CD4-positive, alpha-beta memory T cell (primary cell): ENCODE data around the gene QKI. TPM values are rescaled to one million over a fixed set of nuclear protein-coding genes. Genes with fewer than 3 reads are reported as not detected.

Source experiments
- CTCF ChIA-PET: fragments of 350-600 bp; sonication (Branson Sonifier 250); formaldehyde crosslinking; loops from one replicate; lab custom pipeline; 2021; ENCODE audit warnings: inconsistent platforms; ENCODE audit not compliant: partially characterized antibody; lab: Charles Lee
- POLR2A ChIA-PET: fragments of 350-600 bp; sonication (Branson Sonifier 250); formaldehyde crosslinking; loops from one replicate; lab custom pipeline; 2021; ENCODE audit not compliant: partially characterized antibody; lab: Charles Lee
- DNase-seq, 5 donors: peaks; one replicate each; pipeline versions ENCODE4 v3.0.0 to v3.0.0-alpha.2; 2020 to 2022; ENCODE audit warnings: mixed read lengths in 1 of 5
- H3K27ac ChIP-seq: one replicate; pipeline ENCODE4 v1.7.0; 2013; ENCODE audit warnings: low read depth, low read length
- H3K27me3 ChIP-seq: 2 replicates; pipeline ENCODE4 v1.7.0; 2013; ENCODE audit warnings: mild to moderate bottlenecking, low read length, moderate library complexity; ENCODE audit not compliant: insufficient read depth
- H3K36me3 ChIP-seq: 2 replicates; pipeline ENCODE4 v1.7.0; 2013; ENCODE audit warnings: mild to moderate bottlenecking, low read length, moderate library complexity; ENCODE audit not compliant: insufficient read depth
- H3K4me1 ChIP-seq: 2 replicates; pipeline ENCODE4 v1.7.0; 2013; ENCODE audit warnings: mild to moderate bottlenecking, low read length, moderate library complexity; ENCODE audit not compliant: insufficient read depth
- H3K4me3 ChIP-seq, 2 donors: one replicate each; pipeline ENCODE4 v1.7.0; 2013; ENCODE audit warnings: low read length in 2 of 2, mild to moderate bottlenecking in 1 of 2
- H3K9me3 ChIP-seq, 2 donors: one replicate each; pipeline ENCODE4 v1.7.0; 2013; ENCODE audit warnings: low read length in 2 of 2, control low read depth in 1 of 2; ENCODE audit not compliant: control insufficient read depth in 1 of 2
- H3K27ac Mint-ChIP-seq, 7 donors: one replicate each; pipeline ENCODE4 v1.8.0; 2020 to 2021; ENCODE audit warnings: mixed read lengths in 7 of 7, mild to moderate bottlenecking in 6 of 7, inconsistent platforms in 3 of 7, moderate library complexity in 3 of 7
- H3K27me3 Mint-ChIP-seq, 2 donors: one replicate each; pipeline ENCODE4 v1.8.0; 2020 to 2021; ENCODE audit warnings: mixed read lengths in 2 of 2
- H3K36me3 Mint-ChIP-seq, 2 donors: one replicate each; pipeline ENCODE4 v1.8.0; 2020 to 2021; ENCODE audit warnings: mixed read lengths in 2 of 2, inconsistent platforms in 1 of 2, mild to moderate bottlenecking in 1 of 2
- H3K4me1 Mint-ChIP-seq, 4 donors: one replicate each; pipeline ENCODE4 v1.8.0; 2020 to 2021; ENCODE audit warnings: mixed read lengths in 4 of 4, mild to moderate bottlenecking in 1 of 4
- H3K4me3 Mint-ChIP-seq, 8 donors: one replicate each; pipeline ENCODE4 v1.8.0; 2020 to 2021; ENCODE audit warnings: mixed read lengths in 8 of 8, mild to moderate bottlenecking in 7 of 8, moderate library complexity in 6 of 8, inconsistent platforms in 3 of 8
- H3K9me3 Mint-ChIP-seq, 8 donors: one replicate each; pipeline ENCODE4 v1.8.0; 2020 to 2021; ENCODE audit warnings: mixed read lengths in 8 of 8, mild to moderate bottlenecking in 5 of 8, inconsistent platforms in 3 of 8, moderate library complexity in 1 of 8
- intact Hi-C: fragments of 100-400 bp; cut with micrococcal nuclease; formaldehyde crosslinking; loops from one replicate; pipeline ENCODE4 v1.15.1; 2023
- polyA plus RNA-seq, 2 donors: library from polyadenylated mRNA; unstranded; fragments of 300-500 nt; fragmentation: Illumina TruSeq; gene quantifications; one replicate each; pipeline ENCODE4 v1.2.3, GENCODE V29; 2021
- total RNA-seq, 2 experiments: library from RNA; stranded (reverse); gene quantifications; one replicate each; pipeline ENCODE4 v1.2.3, GENCODE V29; 2021

QKI gene
- total and polyA plus RNA-seq, 4 experiments from 2014 or later, result 7.7 to 66.4 (median 46.3) TPM

DNA sequence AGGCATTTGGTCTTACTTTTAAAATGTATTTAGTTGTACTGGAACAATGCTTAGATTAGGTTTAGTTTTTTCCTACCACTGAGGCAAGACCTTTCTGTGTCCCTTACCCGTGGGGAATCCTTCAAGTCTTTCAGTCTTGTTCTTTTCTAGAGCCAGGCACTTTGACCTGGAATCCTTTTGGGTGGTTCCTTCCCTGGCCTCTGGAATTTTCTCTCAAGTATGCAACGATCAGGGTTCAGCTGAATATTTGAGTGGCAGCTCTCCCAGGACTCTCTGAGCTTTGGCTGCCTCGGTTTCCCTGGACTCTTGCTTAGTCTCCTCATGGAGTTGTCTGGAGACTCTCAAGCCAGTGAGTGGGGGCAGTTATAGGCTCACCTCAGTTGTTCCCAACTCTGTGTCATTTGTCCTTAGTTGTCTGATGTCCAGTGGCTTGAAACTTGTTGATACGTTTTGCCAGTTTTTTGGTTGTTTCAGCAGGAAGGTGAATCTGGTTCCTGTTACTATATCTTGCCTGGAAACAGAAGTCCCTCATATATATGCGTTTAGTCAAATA is 118.1 kb downstream of the QKI start:
- Histone ChIP-seq H3K27me3 (no peaks in the 10 kb centered on the region), H3K4me3 (no peak overlapping the region), H3K27ac (no peak overlapping the region), H3K4me1 (no peaks in the 10 kb centered on the region), H3K9me3 (no peaks in the 10 kb centered on the region), H3K36me3 (no peaks in the 10 kb centered on the region)
- Mint-ChIP-seq H3K27ac (no peak overlapping the region), H3K4me3 (no peak overlapping the region), H3K27me3 (no peaks in the 10 kb centered on the region), H3K9me3 (no peaks in the 10 kb centered on the region), H3K4me1 (peaks cover 26 to 53% (median 33%) of the 10 kb centered on the region in 4 donors), H3K36me3 (peaks cover 14 to 16% of the 10 kb centered on the region in 2 donors)
- intact Hi-C loops, result no loop called here
- POLR2A ChIA-PET, result no interaction called here
- CTCF ChIA-PET, result no interaction called here
- no peak for DNase-seq

DNA sequence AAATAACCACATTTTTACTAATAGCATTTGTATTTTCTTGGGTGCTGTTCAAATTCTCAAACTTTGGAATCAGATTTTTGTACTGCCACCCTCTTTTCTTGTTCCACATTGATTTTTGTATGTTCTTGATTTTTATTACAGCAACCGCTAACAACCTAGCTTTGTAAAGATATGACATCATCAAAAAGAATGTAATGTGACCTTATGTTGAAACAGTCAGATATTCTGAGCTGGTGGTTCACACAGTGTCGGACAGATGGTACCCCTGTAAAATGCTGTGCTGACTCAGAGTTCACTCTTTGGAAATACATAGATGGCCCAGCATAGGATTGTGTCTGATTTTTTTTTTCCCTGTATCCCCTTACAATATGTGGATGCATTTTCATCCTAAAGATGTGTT is 118.9 kb downstream of the QKI start:
- no peak overlapping the region for H3K27ac ChIP-seq
- no peak overlapping the region for H3K4me3 ChIP-seq
- ChIA-PET CTCF (interaction anchor here (0.6 kb wide), 1 partner anchor 16 kb away, joined by 3 read pairs; no protein-coding TSS in a partner anchor), POLR2A (no interaction called here)
- Mint-ChIP-seq H3K27me3 (no peaks in the 10 kb centered on the region), H3K9me3 (no peaks in the 10 kb centered on the region), H3K4me1 (peaks cover 24 to 51% (median 32%) of the 10 kb centered on the region in 4 donors), H3K27ac (no peak overlapping the region), H3K36me3 (peaks cover 16 to 18% of the 10 kb centered on the region in 2 donors), H3K4me3 (no peak overlapping the region)
- no peaks in the 10 kb centered on the region for H3K27me3 ChIP-seq
- no peak for DNase-seq
- no peaks in the 10 kb centered on the region for H3K4me1 ChIP-seq
- no peaks in the 10 kb centered on the region for H3K9me3 ChIP-seq
- intact Hi-C loops, result no loop called here
- no peaks in the 10 kb centered on the region for H3K36me3 ChIP-seq

DNA sequence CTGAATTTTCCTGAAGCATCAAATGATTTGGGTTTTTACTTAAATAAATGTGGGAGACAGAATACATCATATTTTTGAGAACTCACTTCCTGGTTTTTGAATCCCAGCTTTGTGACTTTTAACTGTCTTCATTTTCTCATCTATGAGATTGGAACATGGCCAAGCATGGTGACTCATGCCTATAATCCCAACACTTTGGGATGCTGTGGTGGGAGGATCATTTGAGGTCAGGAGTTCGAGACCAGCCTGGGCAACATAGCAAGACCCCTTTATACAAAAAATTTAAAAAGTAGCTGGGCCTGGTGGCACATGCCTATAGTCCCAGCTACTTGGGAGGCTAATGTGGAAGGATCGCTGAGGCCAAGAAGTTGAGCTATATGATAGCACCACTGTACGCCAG is 122.3 kb downstream of the QKI start:
- H3K4me1 Mint-ChIP-seq, result peaks cover 14 to 43% (median 25%) of the 10 kb centered on the region in 4 donors
- intact Hi-C loops, result no loop called here

DNA sequence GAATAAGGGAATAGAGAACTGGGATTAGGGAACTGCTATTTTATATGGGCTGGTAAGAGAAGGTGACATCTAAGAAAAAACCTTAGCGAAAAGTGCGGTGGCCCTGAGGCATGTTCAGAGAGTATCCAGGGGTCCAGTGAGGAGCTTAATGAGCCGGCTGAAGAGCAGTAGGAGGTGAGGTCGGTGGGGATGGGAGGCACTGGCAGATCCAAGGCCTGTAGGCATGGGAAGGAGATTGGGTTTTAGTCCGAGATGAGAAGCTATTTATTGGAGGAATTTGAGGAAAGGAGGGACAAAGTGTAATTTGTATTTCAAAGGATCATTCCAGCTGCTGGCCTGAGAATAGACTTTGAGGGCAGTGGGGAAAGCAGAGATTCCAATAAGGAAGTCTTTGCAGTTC is 123.8 kb downstream of the QKI start:
- no peak overlapping the region for H3K4me3 Mint-ChIP-seq
- H3K27ac ChIP-seq, result no peak overlapping the region
- H3K27me3 Mint-ChIP-seq, result no peaks in the 10 kb centered on the region
- H3K9me3 ChIP-seq, result no peaks in the 10 kb centered on the region
- ChIA-PET POLR2A (no interaction called here), CTCF (no interaction called here)
- peak overlapping the region in 2 of 7 donors; percentile 8 to 61 for H3K27ac Mint-ChIP-seq
- intact Hi-C loops, result no loop called here
- no peaks in the 10 kb centered on the region for H3K27me3 ChIP-seq
- H3K36me3 ChIP-seq, result no peaks in the 10 kb centered on the region
- H3K4me1 Mint-ChIP-seq, result peaks cover 16 to 43% (median 22%) of the 10 kb centered on the region in 4 donors
- DNase-seq, result no peak
- no peaks in the 10 kb centered on the region for H3K9me3 Mint-ChIP-seq
- peaks cover 19 to 22% of the 10 kb centered on the region in 2 donors for H3K36me3 Mint-ChIP-seq
- H3K4me1 ChIP-seq, result no peaks in the 10 kb centered on the region
- H3K4me3 ChIP-seq, result no peak overlapping the region

More for the DNA sequence above, 122.3 kb downstream of the QKI start:
- DNase-seq, result no peak
- no peak overlapping the region for H3K4me3 ChIP-seq
- POLR2A ChIA-PET, result no interaction called here
- Mint-ChIP-seq H3K36me3 (peaks cover 16 to 22% of the 10 kb centered on the region in 2 donors), H3K9me3 (no peaks in the 10 kb centered on the region), H3K4me3 (no peak overlapping the region), H3K27me3 (no peaks in the 10 kb centered on the region), H3K27ac (no peak overlapping the region)
- no peak overlapping the region for H3K27ac ChIP-seq
- H3K9me3 ChIP-seq, result no peaks in the 10 kb centered on the region
- no peaks in the 10 kb centered on the region for H3K4me1 ChIP-seq
- H3K36me3 ChIP-seq, result no peaks in the 10 kb centered on the region
- CTCF ChIA-PET, result no interaction called here
- no peaks in the 10 kb centered on the region for H3K27me3 ChIP-seq

DNA sequence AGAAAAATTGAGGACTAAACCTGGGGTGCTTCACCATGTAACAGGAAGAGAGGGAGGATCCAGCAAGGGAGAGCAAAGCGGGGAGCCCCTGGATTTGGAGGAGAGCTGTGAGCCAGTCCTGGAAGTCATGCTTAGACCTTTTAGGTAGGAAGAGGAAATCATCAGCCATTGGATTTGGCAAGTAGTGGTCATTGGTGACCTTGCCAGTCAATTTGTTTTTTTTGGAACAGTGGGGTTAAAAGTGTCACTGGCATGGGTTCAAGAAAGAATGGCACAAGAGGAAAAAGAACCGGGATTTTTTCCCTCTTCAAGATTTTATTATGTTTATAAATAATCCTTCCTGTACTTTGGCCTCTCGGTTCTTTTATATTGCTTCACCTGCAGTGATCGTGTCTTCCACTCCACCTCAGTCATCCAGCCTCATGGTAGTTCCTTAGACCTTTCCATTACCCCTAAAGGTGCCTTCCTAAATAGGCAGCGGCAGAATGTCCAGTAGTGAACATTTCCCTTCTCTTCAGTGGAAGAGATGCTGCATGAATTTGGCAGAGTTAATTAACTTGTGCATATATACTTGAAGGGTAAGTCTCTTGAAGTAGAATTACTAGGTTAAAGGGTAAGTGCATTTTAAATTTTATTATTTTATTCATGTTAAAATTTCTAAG is 124.7 kb downstream of the QKI start:
- no peak overlapping the region for H3K27ac Mint-ChIP-seq
- H3K4me3 ChIP-seq, result no peak overlapping the region
- no peaks in the 10 kb centered on the region for H3K36me3 ChIP-seq
- H3K9me3 Mint-ChIP-seq, result no peaks in the 10 kb centered on the region
- ChIA-PET POLR2A (no interaction called here), CTCF (no interaction called here)
- peaks cover 15 to 41% (median 22%) of the 10 kb centered on the region in 4 donors for H3K4me1 Mint-ChIP-seq
- H3K4me3 Mint-ChIP-seq, result no peak overlapping the region
- no peaks in the 10 kb centered on the region for H3K27me3 ChIP-seq
- H3K27ac ChIP-seq, result no peak overlapping the region
- no peak for DNase-seq
- no peaks in the 10 kb centered on the region for H3K9me3 ChIP-seq
- intact Hi-C loops, result no loop called here
- no peaks in the 10 kb centered on the region for H3K27me3 Mint-ChIP-seq
- peaks cover 19 to 22% of the 10 kb centered on the region in 2 donors for H3K36me3 Mint-ChIP-seq
- H3K4me1 ChIP-seq, result no peaks in the 10 kb centered on the region

DNA sequence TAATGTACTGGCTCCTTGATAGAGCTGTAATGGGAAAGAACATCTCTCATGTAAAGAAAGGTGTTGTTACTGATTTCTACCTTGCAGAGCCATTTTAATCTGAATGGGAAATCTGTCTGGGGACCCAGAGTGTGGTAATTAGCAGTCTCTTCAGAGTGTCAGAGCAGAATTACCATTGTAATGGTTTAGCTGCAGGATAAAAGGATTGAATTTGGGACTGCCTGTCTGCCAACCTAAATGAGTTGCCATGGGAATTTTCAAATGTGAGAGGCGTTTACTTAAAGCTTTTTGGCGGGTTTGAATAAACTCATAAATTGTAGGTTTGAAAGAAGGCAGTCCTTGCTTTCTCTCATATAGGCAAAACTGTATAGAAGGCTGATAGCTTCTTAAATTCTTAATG is 128.8 kb downstream of the QKI start:
- Histone ChIP-seq H3K4me3 (no peak overlapping the region), H3K27ac (no peak overlapping the region), H3K36me3 (no peaks in the 10 kb centered on the region), H3K27me3 (no peaks in the 10 kb centered on the region), H3K9me3 (no peaks in the 10 kb centered on the region), H3K4me1 (no peaks in the 10 kb centered on the region)
- H3K27ac Mint-ChIP-seq, result no peak overlapping the region
- intact Hi-C loops, result no loop called here
- ChIA-PET CTCF (no interaction called here), POLR2A (no interaction called here)
- H3K27me3 Mint-ChIP-seq, result no peaks in the 10 kb centered on the region
- H3K9me3 Mint-ChIP-seq, result no peaks in the 10 kb centered on the region
- peaks cover 14 to 18% (median 16%) of the 10 kb centered on the region in 4 donors for H3K4me1 Mint-ChIP-seq
- no peak overlapping the region for H3K4me3 Mint-ChIP-seq
- peaks cover 4 to 8% of the 10 kb centered on the region in 2 donors for H3K36me3 Mint-ChIP-seq
- DNase-seq, result no peak

DNA sequence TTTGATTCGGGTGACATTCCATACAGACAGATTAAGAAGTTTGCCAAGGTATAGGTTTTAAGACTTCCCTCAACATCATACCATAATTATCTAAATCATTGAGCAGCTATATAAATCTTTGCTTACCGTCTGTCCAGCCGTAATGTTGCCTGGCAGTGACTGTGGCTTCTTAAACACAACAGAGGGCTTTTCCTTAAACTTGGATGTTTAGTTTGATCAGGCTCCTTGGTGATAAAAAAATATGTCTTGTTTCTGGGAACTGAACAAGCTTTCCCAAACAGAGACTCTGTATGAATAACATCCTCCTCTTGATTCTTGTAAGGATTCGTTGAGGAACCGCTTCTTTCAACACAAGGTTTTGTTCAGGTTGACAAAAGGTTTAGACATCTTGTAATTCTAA is 130.9 kb downstream of the QKI start:
- intact Hi-C loops, result no loop called here
- Mint-ChIP-seq H3K4me1 (peaks cover 6 to 13% (median 10%) of the 10 kb centered on the region in 4 donors), H3K4me3 (no peak overlapping the region), H3K27ac (no peak overlapping the region), H3K36me3 (peaks cover 2 to 8% of the 10 kb centered on the region in 2 donors), H3K27me3 (no peaks in the 10 kb centered on the region), H3K9me3 (no peaks in the 10 kb centered on the region)
- Histone ChIP-seq H3K27ac (no peak overlapping the region), H3K9me3 (no peaks in the 10 kb centered on the region), H3K4me1 (no peaks in the 10 kb centered on the region), H3K36me3 (no peaks in the 10 kb centered on the region), H3K27me3 (no peaks in the 10 kb centered on the region), H3K4me3 (no peak overlapping the region)
- DNase-seq, result no peak
- ChIA-PET CTCF (no interaction called here), POLR2A (no interaction called here)
